OCI-LY1 (cell line): ENCODE measurements around the gene PTPN2.
"Not testable (repeated sequence)": the region's sequence is repeated elsewhere in the genome, so short reads cannot be mapped to it uniquely, and the experiment has no call there.

ENCODE experiments used
- H2AFZ ChIP-seq: fragments of 200-600 bp; sonication (generic), shearing (Covaris generic); 2 replicates; pipeline ENCODE4 v1.6.0; 2014; ENCODE audit warnings: antibody characterized with exemption, mild to moderate bottlenecking, low read length
- H3F3A ChIP-seq: fragments of 200-600 bp; sonication (generic), shearing (Covaris generic); 2 replicates; pipeline ENCODE4 v1.6.0; 2014; ENCODE audit warnings: mild to moderate bottlenecking, antibody characterized with exemption, low read length, moderate library complexity; ENCODE audit not compliant: insufficient read depth
- H3K27ac ChIP-seq: fragments of 200-600 bp; sonication (generic); 2 replicates; pipeline ENCODE4 v1.5.1; 2014; ENCODE audit warnings: low read length, mixed run types, mild to moderate bottlenecking, low read depth; ENCODE audit not compliant: poor library complexity, severe bottlenecking
- H3K27me3 ChIP-seq: fragments of 200-600 bp; sonication (generic); 2 replicates; pipeline ENCODE4 v1.6.0; 2014; ENCODE audit warnings: antibody characterized with exemption, mild to moderate bottlenecking, low read length, moderate library complexity; ENCODE audit not compliant: insufficient read depth
- H3K36me3 ChIP-seq: fragments of 200-600 bp; sonication (generic); 2 replicates; pipeline ENCODE4 v1.6.1; 2014; ENCODE audit warnings: mild to moderate bottlenecking, antibody characterized with exemption, low read length, moderate library complexity, mixed read lengths; ENCODE audit not compliant: insufficient read depth
- H3K4me1 ChIP-seq: fragments of 200-600 bp; sonication (generic); 2 replicates; pipeline ENCODE4 v1.5.1; 2014; ENCODE audit warnings: mild to moderate bottlenecking, low read length, moderate library complexity; ENCODE audit not compliant: insufficient read depth, severe bottlenecking
- H3K4me2 ChIP-seq: fragments of 200-600 bp; sonication (generic), shearing (Covaris generic); 2 replicates; pipeline ENCODE4 v1.6.1; 2014; ENCODE audit warnings: low read length
- H3K4me3 ChIP-seq: fragments of 200-600 bp; sonication (generic); 2 replicates; pipeline ENCODE4 v1.5.1; 2014; ENCODE audit warnings: low read length, low read depth, mild to moderate bottlenecking, mixed read lengths; ENCODE audit not compliant: poor library complexity, severe bottlenecking
- H3K79me2 ChIP-seq: fragments of 200-600 bp; shearing (Covaris generic); 2 replicates; pipeline ENCODE4 v1.6.1; 2016; ENCODE audit warnings: mixed run types, low read length, mixed read lengths; ENCODE audit not compliant: insufficient read depth
- H3K9ac ChIP-seq: fragments of 200-600 bp; sonication (generic), shearing (Covaris generic); 2 replicates; pipeline ENCODE4 v1.6.1; 2014; ENCODE audit warnings: mild to moderate bottlenecking, low read length, mixed read lengths
- H3K9me2 ChIP-seq: fragments of 200-600 bp; sonication (generic), shearing (Covaris generic); 2 replicates; pipeline ENCODE4 v1.6.1; 2014; ENCODE audit warnings: low read depth, mild to moderate bottlenecking, low read length, mixed read lengths
- H3K9me3 ChIP-seq: fragments of 200-600 bp; shearing (Covaris generic); 2 replicates; pipeline ENCODE4 v1.6.1; 2014; ENCODE audit warnings: low read length, mixed read lengths
- H4K20me1 ChIP-seq: fragments of 200-600 bp; sonication (generic), shearing (Covaris generic); 2 replicates; pipeline ENCODE4 v1.6.0; 2016; ENCODE audit warnings: mild to moderate bottlenecking, low read length; ENCODE audit not compliant: insufficient read depth
- CTCF ChIP-seq: fragments of 200-600 bp; sonication (generic), shearing (Covaris generic); IDR thresholded peaks from 2 replicates; pipeline ENCODE4 v1.5.1; 2017; ENCODE audit warnings: mild to moderate bottlenecking, antibody characterized with exemption, low read length, moderate library complexity, mixed read lengths
- EZH2 ChIP-seq: fragments of 200-600 bp; sonication (generic), shearing (Covaris generic); IDR thresholded peaks from 2 replicates; pipeline ENCODE4 v1.8.0; 2017; ENCODE audit warnings: borderline replicate concordance, mixed run types, mild to moderate bottlenecking, antibody characterized with exemption, low read length, moderate library complexity, mixed read lengths

Gene PTPN2

GRCh38 chr18:12880541-12880910 lies 3.5 kb downstream of the PTPN2 start:
- peaks cover 82% of the 10 kb centered on the region for H3K4me1 ChIP-seq
- peak overlapping the region; percentile 40 for H3K4me3 ChIP-seq
- no peak for TF ChIP-seq EZH2
- no peak for TF ChIP-seq CTCF
- H3F3A ChIP-seq, result no peaks in the 10 kb centered on the region; the same call in 1 of the 2 replicates
- H4K20me1 ChIP-seq, result no peaks in the 10 kb centered on the region
- peaks cover 64% of the 10 kb centered on the region for H3K79me2 ChIP-seq
- peak overlapping the region; percentile 81 for H3K27ac ChIP-seq
- peak overlapping the region; percentile 65 for H3K4me2 ChIP-seq
- H3K9me2 ChIP-seq, result no peaks in the 10 kb centered on the region
- H3K9me3 ChIP-seq, result no peaks in the 10 kb centered on the region
- H3K27me3 ChIP-seq, result no peaks in the 10 kb centered on the region
- no peaks in the 10 kb centered on the region for H3K36me3 ChIP-seq
- H3K9ac ChIP-seq, result peak overlapping the region; percentile 46; the same call in 1 of the 2 replicates
- no peak overlapping the region for H2AFZ ChIP-seq

GRCh38 chr18:12879840-12880540 lies 4.0 kb downstream of the PTPN2 start:
- Histone ChIP-seq H3F3A (no peaks in the 10 kb centered on the region; the same call in 1 of the 2 replicates), H3K9ac (peak overlapping the region; percentile 46), H3K36me3 (no peaks in the 10 kb centered on the region), H2AFZ (no peak overlapping the region), H3K9me3 (no peaks in the 10 kb centered on the region), H4K20me1 (no peaks in the 10 kb centered on the region), H3K4me1 (peaks cover 77% of the 10 kb centered on the region), H3K4me3 (peak overlapping the region; percentile 40), H3K27ac (peak overlapping the region; percentile 81), H3K79me2 (peaks cover 69% of the 10 kb centered on the region), H3K4me2 (peak overlapping the region; percentile 65), H3K9me2 (no peaks in the 10 kb centered on the region), H3K27me3 (no peaks in the 10 kb centered on the region)
- no peak for TF ChIP-seq CTCF
- no peak for TF ChIP-seq EZH2

- not testable (repeated sequence) for H4K20me1 ChIP-seq, H3K27ac ChIP-seq, H3K9me2 ChIP-seq, H2AFZ ChIP-seq, H3F3A ChIP-seq, H3K4me3 ChIP-seq, H3K9ac ChIP-seq, H3K9me3 ChIP-seq, H3K27me3 ChIP-seq, H3K4me2 ChIP-seq
- H3K4me1 ChIP-seq, result peaks cover 40% of the 10 kb centered on the region
- H3K79me2 ChIP-seq, result peaks cover 68% of the 10 kb centered on the region
- peaks cover 10% of the 10 kb centered on the region for H3K36me3 ChIP-seq
Measured at GRCh38 chr18:12874992-12875391, 9.0 kb downstream of the PTPN2 start.

- H4K20me1 ChIP-seq, H3K9me3 ChIP-seq, H3K4me3 ChIP-seq, H3K27me3 ChIP-seq, H3K9ac ChIP-seq, H3K27ac ChIP-seq, H3K9me2 ChIP-seq, H3F3A ChIP-seq, H2AFZ ChIP-seq, H3K4me2 ChIP-seq: not testable (repeated sequence)
- peaks cover 68% of the 10 kb centered on the region for H3K79me2 ChIP-seq
- H3K36me3 ChIP-seq, result peaks cover 10% of the 10 kb centered on the region
- H3K4me1 ChIP-seq, result peaks cover 31% of the 10 kb centered on the region
Measured at GRCh38 chr18:12873961-12874567, 10.0 kb downstream of the PTPN2 start.
